Tibial nerve (tissue), 4 donors: Measurements from ENCODE around the gene SLC25A42.

Experiments used
- EP300 ChIP-seq, 2 donors: sonication (generic); formaldehyde crosslinking; IDR thresholded peaks; one replicate each; pipeline ENCODE4 v1.6.1; 2017; ENCODE audit warnings: antibody characterized with exemption in 2 of 2, mild to moderate bottlenecking in 1 of 2
- POLR2A ChIP-seq, 2 donors: fragments of 450-650 bp; IDR thresholded peaks; one replicate each; pipeline ENCODE4 v1.6.1; 2017; ENCODE audit warnings: antibody characterized with exemption in 2 of 2, mild to moderate bottlenecking in 2 of 2, moderate library complexity in 2 of 2
- TF ChIP-seq, protein P1 (sequence below), 5 experiments: fragments of 200-600 bp in 3 of 5; fragments of 450-650 bp in 2 of 5; sonication (generic) in 3 of 5; IDR thresholded peaks; one replicate each; pipeline ENCODE4 v1.5.1; 2016 to 2019; ENCODE audit warnings: antibody characterized with exemption in 5 of 5, mild to moderate bottlenecking in 3 of 5, moderate library complexity in 2 of 5

DNA sequence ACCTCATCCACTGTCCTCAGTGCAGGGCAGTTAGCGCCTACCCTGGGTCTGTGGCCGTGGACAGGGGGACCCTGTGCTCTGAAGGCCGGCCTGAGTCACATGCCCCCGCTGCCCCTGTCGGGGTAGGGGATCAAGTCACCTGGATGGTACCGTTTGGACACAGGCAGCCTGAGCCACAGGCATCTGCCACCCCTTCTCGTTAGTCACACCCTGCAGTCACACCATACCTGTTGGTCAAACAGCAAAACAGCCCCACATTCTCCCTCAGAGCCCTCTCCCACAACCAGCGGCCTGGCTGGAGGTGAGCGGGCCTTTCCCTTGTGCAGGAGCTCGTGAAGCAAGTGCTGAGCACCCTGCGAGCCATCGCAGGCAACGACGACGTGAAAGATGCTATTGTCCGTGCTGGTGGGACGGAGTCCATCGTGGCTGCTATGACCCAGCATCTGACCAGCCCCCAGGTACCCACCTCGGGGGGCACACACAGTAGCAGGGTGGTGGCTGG is 8.8 kb upstream of the SLC25A42 start:
- TF ChIP-seq, protein P1, sequence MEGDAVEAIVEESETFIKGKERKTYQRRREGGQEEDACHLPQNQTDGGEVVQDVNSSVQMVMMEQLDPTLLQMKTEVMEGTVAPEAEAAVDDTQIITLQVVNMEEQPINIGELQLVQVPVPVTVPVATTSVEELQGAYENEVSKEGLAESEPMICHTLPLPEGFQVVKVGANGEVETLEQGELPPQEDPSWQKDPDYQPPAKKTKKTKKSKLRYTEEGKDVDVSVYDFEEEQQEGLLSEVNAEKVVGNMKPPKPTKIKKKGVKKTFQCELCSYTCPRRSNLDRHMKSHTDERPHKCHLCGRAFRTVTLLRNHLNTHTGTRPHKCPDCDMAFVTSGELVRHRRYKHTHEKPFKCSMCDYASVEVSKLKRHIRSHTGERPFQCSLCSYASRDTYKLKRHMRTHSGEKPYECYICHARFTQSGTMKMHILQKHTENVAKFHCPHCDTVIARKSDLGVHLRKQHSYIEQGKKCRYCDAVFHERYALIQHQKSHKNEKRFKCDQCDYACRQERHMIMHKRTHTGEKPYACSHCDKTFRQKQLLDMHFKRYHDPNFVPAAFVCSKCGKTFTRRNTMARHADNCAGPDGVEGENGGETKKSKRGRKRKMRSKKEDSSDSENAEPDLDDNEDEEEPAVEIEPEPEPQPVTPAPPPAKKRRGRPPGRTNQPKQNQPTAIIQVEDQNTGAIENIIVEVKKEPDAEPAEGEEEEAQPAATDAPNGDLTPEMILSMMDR (IDR thresholded peaks at IDR 0.05): no peak
- no peak for TF ChIP-seq POLR2A (IDR thresholded peaks at IDR 0.05)
- TF ChIP-seq EP300 (IDR thresholded peaks at IDR 0.05): no peak
